ENCODE data around the gene MCTP1. TPM values are rescaled to one million over a fixed set of nuclear protein-coding genes. Genes with fewer than 3 reads are reported as not detected.
"Not testable (repeated sequence)": the region's sequence is repeated elsewhere in the genome, so short reads cannot be mapped to it uniquely, and the experiment has no call there.

Gene MCTP1
- total RNA-seq, 1 donor from 2014 or later = 1.7 TPM

DNA sequence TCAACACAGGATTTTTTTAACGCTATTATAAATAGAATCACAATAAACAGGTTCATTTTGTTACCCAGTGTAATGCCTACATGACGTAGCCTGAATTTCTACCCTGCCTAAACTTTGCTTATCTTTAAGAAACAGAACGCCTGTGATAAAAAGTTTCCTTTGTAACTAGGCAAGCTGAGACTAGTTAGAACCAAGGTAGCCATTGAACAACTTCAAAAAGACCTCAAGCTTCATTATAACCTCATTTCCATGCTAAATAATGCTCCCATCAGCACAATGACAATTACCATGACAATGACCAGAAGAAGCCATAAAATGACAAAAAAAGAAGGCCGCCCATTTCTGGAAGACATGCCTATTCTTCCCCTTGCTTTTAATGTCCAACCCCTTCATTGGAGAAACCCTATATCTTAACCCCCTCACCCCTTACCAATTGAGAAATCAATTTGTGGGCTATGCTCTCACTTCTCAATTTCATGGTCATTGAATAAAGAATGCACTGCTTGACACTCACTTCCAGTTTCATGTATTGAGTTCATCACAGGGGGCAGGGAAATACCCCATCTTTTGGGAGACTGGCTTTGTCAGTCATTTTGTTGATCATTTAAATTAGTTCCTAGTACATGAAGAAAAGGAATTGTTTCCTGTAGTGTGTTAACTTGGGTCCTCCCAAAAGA is 276.8 kb downstream of the MCTP1 start:
- Mint-ChIP-seq H3K27me3 (ENCODE audit: low read depth) (no peaks in the 10 kb centered on the region), H3K4me3 (no peak overlapping the region), H3K9me3 (peaks cover 3% of the 10 kb centered on the region), H3K4me1 (peaks cover 14% of the 10 kb centered on the region), H3K27ac (ENCODE audit: unreplicated experiment) (no peak overlapping the region), H3K36me3 (ENCODE audit: low read depth) (no peaks in the 10 kb centered on the region)
- DNase-seq (ENCODE audit: low read depth, low spot score) = no peak
- TF ChIP-seq, protein P1, sequence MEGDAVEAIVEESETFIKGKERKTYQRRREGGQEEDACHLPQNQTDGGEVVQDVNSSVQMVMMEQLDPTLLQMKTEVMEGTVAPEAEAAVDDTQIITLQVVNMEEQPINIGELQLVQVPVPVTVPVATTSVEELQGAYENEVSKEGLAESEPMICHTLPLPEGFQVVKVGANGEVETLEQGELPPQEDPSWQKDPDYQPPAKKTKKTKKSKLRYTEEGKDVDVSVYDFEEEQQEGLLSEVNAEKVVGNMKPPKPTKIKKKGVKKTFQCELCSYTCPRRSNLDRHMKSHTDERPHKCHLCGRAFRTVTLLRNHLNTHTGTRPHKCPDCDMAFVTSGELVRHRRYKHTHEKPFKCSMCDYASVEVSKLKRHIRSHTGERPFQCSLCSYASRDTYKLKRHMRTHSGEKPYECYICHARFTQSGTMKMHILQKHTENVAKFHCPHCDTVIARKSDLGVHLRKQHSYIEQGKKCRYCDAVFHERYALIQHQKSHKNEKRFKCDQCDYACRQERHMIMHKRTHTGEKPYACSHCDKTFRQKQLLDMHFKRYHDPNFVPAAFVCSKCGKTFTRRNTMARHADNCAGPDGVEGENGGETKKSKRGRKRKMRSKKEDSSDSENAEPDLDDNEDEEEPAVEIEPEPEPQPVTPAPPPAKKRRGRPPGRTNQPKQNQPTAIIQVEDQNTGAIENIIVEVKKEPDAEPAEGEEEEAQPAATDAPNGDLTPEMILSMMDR (conservative IDR thresholded peaks at IDR 0.05) = no peak

DNA sequence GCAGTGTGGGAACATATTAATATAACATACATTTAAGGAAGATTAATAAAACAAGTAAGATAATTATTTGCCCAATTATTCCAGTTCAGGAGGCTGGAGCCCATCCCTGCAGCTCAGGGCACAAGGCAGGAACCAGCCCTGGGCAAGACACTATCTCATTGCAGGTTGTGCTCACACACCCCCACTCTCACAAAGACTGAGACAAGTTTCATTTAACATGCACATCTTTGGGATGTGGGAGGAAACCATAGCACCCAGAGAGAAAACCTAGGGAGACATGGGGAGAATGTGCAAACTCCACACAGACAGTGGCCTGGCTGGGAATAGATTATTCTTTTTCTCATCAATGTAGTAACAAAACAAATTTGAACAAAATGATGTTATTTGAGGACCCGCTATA is 279.1 kb downstream of the MCTP1 start:
- H3K4me3 Mint-ChIP-seq = no peak overlapping the region
- no peaks in the 10 kb centered on the region for H3K27me3 Mint-ChIP-seq (ENCODE audit: low read depth)
- H3K9me3 Mint-ChIP-seq = peaks cover 6% of the 10 kb centered on the region
- H3K4me1 Mint-ChIP-seq = peaks cover 14% of the 10 kb centered on the region
- peaks cover 3% of the 10 kb centered on the region for H3K36me3 Mint-ChIP-seq (ENCODE audit: low read depth)
- H3K27ac Mint-ChIP-seq (ENCODE audit: unreplicated experiment) = no peak overlapping the region
- DNase-seq (ENCODE audit: low read depth, low spot score) = no peak
- TF ChIP-seq, protein P1 (conservative IDR thresholded peaks at IDR 0.05) = no peak

DNA sequence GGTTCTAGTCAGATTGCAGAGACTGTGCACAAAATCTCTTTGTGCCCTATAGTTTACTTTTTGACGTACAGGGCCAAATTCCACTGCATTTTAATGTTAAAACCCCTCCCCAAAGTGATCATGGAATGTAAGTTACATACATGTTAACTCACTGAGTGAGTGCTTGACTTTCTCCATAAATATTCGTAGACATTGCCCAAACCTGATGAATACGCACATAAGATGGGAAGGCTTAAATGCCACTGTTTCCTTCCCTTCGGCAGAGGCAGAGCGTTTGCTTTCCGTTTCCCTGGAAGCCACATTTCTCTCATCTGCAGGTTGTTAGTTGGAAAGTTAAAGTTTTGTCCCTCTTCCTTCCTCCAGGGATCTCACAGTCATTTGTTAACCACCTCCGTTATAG is 286.2 kb downstream of the MCTP1 start:
- Mint-ChIP-seq H3K9me3 (peaks cover 5% of the 10 kb centered on the region), H3K36me3 (ENCODE audit: low read depth) (peaks cover 3% of the 10 kb centered on the region), H3K27me3 (ENCODE audit: low read depth) (no peaks in the 10 kb centered on the region), H3K4me3 (no peak overlapping the region), H3K27ac (ENCODE audit: unreplicated experiment) (no peak overlapping the region), H3K4me1 (peaks cover 4% of the 10 kb centered on the region)
- TF ChIP-seq, protein P1 (conservative IDR thresholded peaks at IDR 0.05) = no peak
- no peak for DNase-seq (ENCODE audit: low read depth, low spot score)

DNA sequence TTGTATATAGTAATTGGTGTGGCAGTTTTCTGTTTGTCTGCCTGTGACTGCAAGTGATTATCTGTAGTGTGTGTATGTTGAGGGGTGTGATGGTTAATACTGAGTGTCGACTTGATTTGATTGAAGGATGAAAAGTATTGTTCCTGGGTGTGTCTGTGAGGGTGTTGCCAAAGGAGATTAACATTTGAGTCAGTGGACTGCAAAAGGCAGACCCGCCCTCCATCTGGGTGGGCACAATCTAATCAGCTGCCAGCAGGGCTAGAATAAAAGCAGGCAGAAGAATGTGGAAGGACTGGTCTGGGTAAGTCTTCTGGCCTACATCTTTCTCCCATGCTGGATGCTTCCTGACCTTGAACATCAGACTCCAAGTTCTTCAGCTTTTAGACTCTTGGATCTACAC is 290.4 kb downstream of the MCTP1 start:
- H3K9me3 Mint-ChIP-seq; DNase-seq (ENCODE audit: low read depth, low spot score); H3K36me3 Mint-ChIP-seq (ENCODE audit: low read depth); H3K27ac Mint-ChIP-seq (ENCODE audit: unreplicated experiment); H3K4me1 Mint-ChIP-seq; H3K27me3 Mint-ChIP-seq (ENCODE audit: low read depth); H3K4me3 Mint-ChIP-seq: not testable (repeated sequence)

DNA sequence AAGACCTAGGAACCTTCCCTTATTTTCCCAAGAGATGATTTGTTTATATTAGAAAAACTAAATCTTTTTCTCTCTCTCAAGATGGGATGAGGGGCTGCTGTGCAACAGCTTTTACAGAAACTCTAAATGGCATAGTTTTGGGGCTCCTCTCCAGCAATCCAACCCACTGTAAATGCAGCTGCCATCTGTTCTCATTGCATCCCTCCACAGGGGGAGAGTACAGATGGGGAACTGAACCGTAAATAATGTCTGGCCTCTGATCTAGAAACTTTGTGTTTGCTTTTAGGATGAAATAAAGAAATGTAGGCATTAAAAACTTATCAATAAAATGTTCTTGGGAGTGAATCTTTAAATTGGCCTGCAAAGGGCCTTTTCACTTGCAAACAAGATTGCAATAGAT is 291.4 kb downstream of the MCTP1 start:
- no peak for DNase-seq (ENCODE audit: low read depth, low spot score)
- no peak overlapping the region for H3K4me3 Mint-ChIP-seq
- H3K27ac Mint-ChIP-seq (ENCODE audit: unreplicated experiment) = no peak overlapping the region
- H3K36me3 Mint-ChIP-seq (ENCODE audit: low read depth) = no peaks in the 10 kb centered on the region
- peaks cover 2% of the 10 kb centered on the region for H3K9me3 Mint-ChIP-seq
- no peaks in the 10 kb centered on the region for H3K27me3 Mint-ChIP-seq (ENCODE audit: low read depth)
- TF ChIP-seq, protein P1 (conservative IDR thresholded peaks at IDR 0.05) = no peak
- peaks cover 4% of the 10 kb centered on the region for H3K4me1 Mint-ChIP-seq

DNA sequence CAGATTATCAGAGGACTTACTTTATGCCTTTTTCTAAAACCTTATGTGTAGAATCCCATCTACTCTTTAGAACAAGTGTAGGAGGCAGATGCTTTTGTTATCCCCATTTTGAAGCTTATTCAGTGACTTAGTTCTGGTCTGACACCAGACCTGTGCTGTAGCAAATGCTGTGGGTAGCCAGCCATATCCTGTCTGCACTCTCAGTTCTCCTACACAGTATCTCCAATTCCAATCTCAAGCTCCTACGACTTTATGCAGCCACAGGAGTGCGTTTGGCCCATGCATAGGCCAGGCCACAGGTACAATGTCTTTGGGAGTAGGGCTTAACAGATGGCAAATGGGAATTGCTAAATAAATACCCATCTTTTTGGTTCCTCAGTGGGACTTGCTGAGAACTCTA is 292.6 kb downstream of the MCTP1 start:
- Mint-ChIP-seq H3K27me3 (ENCODE audit: low read depth) (no peaks in the 10 kb centered on the region), H3K9me3 (peaks cover 2% of the 10 kb centered on the region), H3K36me3 (ENCODE audit: low read depth) (no peaks in the 10 kb centered on the region), H3K4me3 (no peak overlapping the region), H3K27ac (ENCODE audit: unreplicated experiment) (no peak overlapping the region), H3K4me1 (peaks cover 4% of the 10 kb centered on the region)
- DNase-seq (ENCODE audit: low read depth, low spot score) = no peak
- TF ChIP-seq, protein P1 (conservative IDR thresholded peaks at IDR 0.05) = no peak

Measured in neural crest cell (in vitro differentiated cells).